SHP77 (cell line): ENCODE results near the gene GNAT2.

Experiments used
- DNase-seq, 2 experiments: peaks; one replicate each; lab custom pipeline; 2025; lab: John Stamatoyannopoulos, UW

The GNAT2 gene

DNA sequence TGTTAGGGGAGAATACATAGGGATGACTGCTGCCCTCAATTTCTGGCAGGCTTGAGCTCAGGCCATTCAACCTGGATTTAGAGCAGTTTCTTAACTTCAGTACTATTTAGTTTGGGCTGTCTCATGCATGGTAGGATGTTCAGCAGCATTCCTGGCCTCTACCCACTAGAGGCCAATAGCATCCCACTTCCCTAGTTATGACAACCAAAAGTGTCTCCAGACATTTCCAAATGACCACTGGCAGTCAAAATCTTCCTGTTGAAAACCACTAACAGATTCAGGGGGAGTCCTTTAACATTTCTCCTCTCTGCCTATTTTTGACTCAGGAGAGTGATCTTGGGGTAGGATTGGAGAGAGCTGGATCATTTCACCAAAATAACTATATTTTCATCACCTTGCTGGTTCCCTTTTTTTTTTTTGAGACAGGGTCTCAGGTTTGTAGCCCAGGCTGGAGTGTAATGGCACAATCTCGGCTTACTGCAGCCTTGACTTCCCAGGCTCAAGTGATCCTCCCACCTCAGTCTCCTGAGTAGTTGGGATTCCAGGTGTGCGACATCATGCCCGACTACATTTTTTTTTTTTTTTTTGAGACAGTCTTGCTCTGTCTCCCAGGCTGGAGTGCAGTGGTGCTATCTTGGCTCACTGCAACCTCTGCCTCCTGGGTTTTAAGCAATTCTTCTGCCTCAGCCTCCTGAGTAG, 8.7 kb downstream of the GNAT2 start:
- DNase-seq: no peak

DNA sequence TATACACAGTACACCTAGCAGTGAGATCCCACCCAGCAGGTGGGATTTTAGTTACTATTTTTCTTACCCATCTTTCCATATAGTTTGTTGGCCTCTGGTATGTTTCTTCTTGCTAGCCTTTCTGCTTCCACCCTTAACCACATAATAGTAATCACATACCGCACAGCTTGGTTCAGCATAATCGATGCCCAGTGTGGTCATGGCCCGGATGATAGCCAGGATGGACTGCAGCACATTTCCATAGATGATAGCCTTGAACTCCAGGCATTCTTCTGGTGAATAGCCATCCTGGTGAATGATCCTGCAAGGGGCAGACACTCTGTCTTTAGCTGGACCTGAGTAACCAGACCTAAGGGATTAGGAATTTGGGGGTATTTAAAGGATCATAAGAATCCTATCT, 9.5 kb downstream of the GNAT2 start:
- no peak for DNase-seq

DNA sequence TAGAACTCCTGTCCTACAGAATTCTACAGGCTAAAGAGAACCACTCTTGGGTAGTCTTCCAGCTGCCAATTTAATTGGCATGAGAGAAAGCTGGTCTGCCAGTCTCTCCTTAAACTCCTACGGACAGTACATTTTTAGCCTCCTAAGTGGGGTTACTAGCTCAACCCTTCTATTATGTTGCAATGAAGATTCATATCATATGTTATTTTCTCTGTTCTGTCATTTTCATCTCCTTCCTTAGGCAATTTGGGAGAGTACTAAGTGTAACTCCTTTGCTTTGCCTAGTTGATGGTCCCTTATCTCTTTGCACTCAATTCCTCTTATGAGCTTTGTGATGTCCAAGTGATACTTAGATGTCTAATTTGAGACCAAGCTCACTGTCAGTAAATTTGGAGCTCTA, 14.0 kb downstream of the GNAT2 start:
- DNase-seq: no peak

DNA sequence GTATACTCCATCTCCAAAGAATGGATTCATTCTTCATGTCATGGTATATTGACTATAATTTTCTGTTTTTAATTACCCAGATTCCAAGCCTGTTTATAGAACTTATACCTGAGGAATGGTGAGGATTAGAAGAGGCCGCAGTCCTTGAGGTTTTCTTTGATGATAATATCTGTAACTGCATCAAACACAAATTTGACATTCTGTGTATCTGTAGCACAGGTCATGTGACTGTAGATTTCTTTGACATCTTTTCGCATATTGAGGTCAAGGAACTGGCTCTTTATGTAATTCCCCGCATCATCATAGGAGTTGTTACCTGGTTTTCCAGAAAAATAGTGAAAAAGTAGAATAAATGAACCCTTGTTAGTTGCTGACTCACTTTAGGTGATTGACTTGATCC, 16.2 kb downstream of the GNAT2 start:
- DNase-seq: no peak

DNA sequence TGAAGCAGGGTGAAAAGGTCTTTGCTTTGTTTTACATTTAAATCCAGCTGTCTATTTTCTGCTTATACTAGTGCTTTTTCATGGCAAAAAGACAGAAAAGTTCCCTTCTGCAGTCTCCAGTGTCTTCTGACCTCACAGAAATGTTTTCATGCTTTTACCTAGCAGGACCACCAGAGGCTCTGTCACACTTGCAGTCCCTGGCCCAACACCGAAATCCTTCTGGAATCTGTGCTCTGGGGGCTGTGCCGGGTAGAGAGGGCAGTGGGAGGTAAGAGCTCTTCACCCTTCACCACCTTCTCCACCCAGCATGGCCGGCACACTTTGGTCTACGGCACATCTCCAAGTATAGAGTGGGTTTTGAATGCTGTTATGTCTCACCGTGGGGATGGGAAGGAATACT, 20.8 kb downstream of the GNAT2 start:
- no peak for DNase-seq

DNA sequence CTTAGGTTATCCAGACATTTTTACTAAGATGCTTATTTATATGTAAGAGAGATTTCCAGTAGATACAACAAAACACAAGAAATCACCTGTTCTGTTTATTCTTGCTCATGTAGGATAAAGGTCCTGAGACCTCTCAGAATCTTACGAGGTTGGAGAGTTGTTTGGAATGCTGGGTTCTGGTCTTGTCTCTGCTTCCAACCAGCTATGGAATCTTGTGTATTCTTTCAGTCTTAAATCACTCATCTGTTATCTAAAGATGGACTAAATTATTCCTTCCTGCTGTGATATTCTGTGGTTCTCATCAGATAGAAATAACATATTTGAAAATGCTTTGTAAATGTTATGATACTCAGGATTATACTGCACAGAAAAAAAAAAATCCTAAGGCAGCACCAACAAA, 21.3 kb downstream of the GNAT2 start:
- DNase-seq: no peak

DNA sequence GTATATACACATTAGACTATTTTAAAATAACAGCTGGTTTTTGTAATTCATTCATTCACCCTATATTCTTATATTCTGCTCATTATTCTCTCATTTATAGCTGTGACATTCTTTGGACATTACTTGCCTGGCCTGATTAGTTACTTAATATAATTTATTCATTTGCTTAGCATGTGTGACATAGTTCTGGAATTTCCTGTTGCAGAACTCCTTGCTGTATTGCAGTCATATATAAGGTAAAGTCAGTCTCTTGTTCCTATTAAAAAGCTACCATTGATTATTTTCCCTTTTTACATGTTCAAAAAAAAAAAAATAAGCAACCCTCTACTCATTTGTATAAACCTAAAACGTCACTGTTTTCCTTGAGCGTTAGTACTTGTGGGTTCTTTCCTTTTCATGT, 23.9 kb downstream of the GNAT2 start:
- no peak for DNase-seq

DNA sequence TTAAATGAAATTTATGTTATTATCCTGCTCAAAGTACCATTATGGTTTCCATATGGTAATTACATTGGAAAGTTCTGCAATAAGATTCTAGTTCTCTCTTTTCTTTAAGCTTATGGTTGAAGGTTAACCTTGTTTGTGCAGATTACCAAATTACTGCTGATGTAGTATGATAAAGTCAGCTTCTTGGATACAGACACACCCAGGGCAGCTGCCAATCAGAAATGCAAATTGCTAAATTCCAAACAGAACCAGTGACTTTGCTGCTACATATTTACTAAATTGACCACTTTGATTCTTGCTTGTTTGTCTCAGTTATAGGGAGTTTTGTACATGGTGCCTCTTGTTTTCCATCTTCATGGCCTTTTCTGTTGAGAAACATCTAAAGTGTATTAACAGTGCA, 26.5 kb downstream of the GNAT2 start:
- no peak for DNase-seq

DNA sequence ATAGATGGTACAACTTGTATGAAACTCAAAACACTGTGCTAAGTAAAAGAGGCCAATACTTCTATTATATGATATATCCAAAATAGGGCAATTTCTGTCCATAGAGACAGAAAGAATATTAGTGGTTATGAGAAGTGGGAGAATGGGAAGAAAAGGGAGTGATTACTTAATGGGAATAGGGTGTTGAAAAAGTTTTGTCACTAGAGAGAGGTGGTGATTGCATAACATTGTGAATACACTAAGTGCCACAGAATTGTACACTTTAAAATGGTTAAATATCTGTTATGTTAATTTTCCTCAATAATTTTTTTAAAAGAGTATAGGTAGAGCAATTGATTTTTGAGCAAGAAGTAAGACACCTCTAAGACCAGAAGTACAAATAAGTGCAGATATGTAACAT, 29.7 kb downstream of the GNAT2 start:
- DNase-seq: no peak

GRCh38 chr1:109589177-109589576, 30.2 kb downstream of the GNAT2 start:
- no peak for DNase-seq

DNA sequence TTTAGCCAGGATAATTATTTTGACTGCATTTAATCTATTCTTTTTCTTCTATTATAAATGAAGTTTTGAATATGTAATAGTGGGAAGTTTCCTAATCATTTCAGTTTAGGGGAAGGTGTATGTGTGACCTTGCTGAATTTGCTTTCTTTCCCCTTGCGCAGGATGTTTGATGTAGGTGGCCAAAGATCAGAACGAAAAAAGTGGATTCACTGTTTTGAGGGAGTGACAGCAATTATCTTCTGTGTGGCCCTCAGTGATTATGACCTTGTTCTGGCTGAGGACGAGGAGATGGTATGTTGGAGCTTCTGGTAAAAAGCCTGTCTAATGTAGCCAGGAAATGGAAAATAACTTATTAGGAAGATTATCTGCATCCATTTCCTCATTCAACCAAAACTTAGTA, 33.4 kb downstream of the GNAT2 start:
- DNase-seq: no peak

DNA sequence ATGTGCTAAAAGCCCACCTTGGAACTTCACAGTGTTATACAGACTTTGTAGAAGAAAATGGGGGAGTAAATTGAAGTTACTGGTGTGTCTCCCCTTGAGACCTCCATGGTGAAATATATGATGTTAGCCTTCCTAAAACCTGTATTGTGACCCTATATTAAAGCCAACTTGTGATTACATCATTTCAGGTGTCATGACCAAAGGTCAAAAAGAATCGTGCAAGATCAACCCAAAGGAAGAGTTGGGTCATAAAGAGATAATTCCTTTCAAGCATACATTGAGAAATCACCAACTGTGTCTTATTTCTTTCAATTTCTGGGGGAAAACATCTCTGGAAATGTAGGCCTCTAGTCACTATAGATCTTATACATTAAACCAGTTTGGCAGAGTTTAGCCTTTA, 34.6 kb downstream of the GNAT2 start:
- DNase-seq: no peak

DNA sequence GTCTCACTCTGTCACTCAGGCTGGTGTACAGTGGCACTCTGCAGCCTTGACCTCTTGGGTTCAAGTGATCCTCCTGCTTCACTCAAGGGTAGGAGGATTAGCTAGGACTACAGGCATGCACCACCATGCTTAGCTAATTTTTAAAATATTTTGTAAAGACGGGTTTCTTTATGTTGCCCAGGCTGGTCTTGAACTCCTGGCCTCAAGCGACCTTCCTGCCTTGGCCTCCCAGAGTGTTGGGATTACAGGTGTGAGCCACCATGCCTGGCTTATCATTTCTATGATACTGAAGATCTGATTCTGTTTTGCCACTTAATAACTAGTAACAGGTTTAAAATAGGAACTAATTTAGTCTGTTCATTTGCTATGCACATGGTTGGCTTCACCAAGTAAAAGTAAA, 37.4 kb downstream of the GNAT2 start:
- no peak for DNase-seq

- no peak for DNase-seq
These were observed 39.9 kb downstream of the GNAT2 start for GRCh38 chr1:109579491-109579890.

DNA sequence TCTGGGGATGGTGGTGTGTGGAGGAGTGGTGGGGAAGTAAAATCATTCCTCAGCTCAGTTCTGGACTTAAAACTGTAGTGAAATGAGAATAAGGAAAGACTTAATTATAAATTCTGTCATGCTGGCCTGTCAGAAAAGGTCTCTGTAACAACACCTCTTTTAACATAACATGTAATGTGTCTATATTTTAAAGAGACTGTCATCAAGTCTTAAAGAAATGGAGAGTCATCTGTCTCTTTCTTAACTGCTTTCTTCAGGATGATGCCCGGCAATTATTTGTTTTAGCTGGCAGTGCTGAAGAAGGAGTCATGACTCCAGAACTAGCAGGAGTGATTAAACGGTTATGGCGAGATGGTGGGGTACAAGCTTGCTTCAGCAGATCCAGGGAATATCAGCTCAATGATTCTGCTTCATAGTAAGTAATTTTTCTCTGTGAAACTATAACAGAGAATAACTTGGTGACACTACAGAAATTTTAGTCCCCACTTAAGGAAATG, 40.4 kb downstream of the GNAT2 start:
- no peak for DNase-seq

- DNase-seq: no peak
These were observed 45.6 kb downstream of the GNAT2 start for GRCh38 chr1:109573785-109574184.

- DNase-seq: no peak
These were observed 49.0 kb downstream of the GNAT2 start for GRCh38 chr1:109570414-109570813.

- DNase-seq: no peak
These were observed 50.1 kb downstream of the GNAT2 start for GRCh38 chr1:109569323-109569722.

DNA sequence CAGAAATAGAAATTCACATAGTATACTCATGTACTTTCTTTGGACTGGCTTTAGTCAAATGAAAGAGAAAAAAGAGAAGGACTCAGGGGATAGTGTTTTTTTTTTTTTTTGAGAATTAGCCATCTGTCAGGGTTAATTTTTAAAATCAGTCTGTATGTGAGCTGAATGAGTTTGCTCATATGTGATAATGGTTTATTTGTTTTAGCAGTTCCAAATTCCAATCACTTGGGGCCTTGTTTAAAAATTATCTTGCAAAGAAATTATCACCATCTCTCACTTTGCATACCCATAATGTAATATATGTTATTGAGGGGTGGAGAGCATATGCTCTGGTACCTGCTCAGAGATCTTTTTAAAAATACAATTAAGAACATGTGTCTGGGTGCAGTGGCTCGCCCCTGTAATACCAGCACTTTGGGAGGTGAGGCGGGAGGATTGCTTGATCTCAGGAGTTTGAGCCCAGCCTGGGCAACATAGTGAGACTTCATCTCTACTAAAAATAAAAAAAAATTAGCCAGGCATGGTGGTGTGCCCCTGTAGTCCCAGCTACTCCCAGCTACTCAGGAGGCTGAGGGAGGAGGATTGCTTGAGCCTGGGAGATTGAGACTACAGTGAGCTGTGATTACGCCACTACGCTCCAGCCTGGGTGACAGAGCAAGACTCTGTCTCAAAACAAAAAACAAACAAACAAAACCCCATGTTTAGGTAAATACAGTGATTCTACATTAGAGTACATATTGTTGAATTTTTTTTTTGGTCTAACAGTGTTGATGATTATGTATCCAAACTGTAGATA, 51.3 kb downstream of the GNAT2 start:
- no peak for DNase-seq

DNA sequence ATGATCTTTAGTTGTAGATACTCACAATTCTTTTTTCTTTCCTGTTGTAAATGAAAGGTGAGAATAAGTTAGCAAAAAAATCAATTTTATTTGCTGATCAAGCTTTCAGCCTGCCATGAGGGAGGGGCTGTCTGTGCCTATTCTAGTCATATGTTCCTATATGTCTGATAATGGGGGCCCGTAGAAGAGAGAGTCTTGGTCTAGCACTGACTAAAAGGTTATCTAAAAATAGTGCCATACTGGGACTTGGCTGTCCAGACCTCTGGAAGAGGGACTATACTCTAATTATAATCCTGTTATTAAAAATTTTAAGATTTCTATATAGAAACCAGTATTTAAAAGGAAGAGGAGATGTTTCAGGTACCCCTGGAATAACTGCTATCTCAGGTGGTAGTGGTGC, 52.4 kb downstream of the GNAT2 start:
- no peak for DNase-seq

DNA sequence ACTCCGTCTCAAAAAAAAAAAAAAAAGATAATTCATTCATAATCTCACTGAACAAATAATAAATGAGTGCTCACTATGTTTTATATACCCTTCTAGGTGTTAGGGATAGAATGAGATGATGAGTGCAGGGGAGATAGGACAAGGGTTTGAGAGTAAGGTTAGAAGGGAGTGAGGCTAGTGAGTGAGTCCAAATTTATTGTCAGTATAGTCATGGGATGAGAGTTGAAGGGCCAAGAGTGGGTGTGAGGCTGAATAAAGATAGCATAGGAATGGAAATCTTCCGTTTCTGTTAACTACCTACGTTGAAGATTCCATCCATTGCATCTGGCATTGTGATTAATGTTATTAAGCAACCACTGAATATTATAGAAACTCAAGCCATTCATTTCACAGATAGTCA, 54.2 kb downstream of the GNAT2 start:
- no peak for DNase-seq

DNA sequence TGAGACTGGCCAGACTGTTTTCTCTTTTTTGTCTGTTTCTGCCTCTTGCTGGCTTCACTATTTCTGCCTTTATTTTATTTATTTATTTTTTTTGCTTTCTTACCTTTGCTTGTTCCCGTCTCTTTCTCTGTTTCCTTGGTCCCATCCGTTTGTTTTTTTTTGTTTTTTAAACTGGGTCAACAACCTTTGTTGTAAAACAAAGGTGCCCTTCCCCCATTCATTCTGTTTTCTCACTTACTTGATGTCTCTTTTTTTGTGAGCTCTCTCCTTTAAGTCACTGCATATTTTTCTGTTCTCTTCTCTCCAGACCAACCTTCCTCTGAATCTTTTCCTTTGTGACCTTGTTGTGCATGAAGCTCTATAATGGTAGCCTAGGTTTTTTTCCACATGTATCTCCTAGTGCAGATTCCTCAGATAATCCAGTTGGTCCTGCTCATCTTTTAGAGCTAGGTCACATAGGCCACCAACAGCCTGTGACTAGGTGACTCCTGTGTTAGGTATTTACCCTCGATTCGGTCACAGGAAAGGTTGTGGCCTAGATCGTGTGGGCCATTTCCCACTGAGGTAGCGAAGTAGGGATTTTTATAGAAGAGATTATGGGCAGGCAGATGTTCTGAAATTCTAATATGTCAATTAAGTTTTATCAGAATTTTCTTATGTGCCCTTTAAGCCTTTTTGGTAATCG, 55.1 kb downstream of the GNAT2 start:
- no peak for DNase-seq

DNA sequence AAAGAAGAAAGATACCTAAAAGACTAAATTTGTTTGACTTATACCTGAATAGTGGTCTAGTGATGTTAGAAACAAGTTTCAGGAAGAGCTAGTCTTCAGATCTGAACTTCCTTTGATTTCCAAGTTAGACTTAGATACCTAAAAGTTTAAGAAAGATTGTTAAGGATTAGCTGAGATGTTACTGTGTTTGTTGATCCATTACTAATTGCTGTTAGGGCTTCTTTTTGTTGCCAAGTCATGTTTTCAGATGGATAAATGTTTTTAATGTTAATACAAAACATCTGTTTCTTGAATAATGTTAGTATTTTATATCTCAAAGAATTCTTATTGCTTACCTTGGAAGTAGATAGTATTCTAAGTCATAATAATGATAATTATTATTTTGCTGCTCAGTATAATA, 59.4 kb downstream of the GNAT2 start:
- no peak for DNase-seq
